ENCODE measurements around the gene SPRED2.

The SPRED2 gene

DNA sequence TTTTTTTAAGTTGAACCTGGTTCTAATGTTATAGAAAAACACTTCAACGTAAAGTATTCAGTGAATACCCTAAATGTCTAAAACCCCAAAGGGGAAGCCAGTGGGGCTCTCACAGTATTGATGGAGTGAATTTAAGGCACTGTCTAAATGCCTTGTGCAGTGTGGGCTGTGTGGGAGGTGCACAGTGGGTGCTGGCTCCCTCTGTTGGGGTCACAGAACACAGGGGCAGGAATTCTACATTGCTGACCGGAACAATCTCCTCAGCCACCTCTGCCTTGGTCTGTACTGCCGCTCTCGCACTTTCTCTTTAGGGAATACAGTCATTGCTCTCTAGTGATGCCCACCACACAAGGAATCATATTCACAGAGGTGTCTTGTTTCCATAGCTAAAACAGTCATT is 45.4 kb downstream of the SPRED2 start:
- DNase-seq (ENCODE audit: low read depth, low spot score): no peak

DNA sequence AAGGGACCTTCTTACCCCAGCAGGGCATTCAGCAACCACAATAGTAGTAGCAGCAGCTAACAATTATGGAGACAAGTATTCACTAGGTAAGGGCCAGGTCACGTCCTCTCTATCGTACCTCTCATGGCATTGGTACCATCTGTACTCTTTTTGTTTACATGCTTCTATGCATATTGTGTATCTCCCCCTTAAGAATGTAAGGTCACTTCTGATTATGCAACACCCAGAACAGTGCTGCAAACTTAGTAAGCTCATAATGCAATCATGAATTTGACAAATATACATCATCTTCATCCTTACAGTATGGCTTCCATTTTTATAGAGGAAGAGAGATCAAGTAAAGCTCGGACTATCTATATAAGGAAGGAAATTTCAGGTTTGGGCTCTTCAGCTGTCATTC is 46.1 kb downstream of the SPRED2 start:
- DNase-seq (ENCODE audit: low read depth, low spot score): no peak

- no peak for DNase-seq (ENCODE audit: low read depth, low spot score)
Observed at GRCh38 chr2:65383541-65384488, 48.6 kb downstream of the SPRED2 start.

DNA sequence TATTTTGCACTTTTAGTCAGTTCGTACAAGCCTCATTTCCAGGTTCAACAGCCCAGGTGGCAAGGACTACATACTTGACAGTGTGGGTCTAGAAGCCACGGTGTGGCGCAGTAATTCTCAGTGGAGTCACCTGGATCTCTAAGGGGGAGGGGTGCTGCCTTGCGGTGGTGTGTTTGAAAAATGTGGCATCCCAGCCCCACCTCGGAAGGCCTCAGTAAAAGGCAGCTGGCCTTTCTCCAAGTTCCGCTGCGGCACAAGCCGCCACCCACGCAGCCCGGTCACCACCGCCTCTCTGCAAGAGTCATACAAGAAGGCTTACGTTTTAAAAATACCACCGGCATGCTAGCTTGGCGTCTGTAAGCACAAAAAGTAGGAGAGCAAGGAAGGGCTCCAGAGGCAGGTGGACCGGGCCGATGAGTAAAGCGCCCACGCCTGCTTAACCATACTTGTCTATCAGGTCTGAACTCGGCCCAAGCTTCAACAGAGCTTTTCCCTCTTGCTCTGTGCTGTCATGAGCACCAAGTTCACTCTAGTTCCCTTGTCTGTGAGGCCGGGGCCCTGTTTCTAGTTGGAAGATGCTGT is 49.5 kb downstream of the SPRED2 start:
- DNase-seq (ENCODE audit: low read depth, low spot score): peak; percentile 97

DNA sequence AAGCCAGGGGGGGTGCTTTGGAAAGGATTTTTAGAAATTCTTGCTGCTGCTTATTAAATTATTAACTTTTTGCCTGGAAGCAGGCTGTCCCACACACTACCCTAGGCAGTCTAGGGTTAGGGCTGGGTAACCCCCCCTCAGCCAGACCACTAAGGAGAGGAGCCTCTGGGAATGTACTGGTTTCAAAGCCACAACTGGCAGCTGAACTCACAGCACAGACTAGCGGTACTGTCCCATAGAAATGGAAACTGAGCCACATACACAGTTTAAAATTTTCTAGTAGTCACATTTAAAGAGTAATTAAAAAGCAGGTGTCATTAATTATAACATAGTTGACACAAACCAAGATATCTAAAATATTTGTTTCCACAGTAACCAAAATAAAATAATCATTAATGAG is 50.1 kb downstream of the SPRED2 start:
- peak; percentile 41 for DNase-seq (ENCODE audit: low read depth, low spot score)

DNA sequence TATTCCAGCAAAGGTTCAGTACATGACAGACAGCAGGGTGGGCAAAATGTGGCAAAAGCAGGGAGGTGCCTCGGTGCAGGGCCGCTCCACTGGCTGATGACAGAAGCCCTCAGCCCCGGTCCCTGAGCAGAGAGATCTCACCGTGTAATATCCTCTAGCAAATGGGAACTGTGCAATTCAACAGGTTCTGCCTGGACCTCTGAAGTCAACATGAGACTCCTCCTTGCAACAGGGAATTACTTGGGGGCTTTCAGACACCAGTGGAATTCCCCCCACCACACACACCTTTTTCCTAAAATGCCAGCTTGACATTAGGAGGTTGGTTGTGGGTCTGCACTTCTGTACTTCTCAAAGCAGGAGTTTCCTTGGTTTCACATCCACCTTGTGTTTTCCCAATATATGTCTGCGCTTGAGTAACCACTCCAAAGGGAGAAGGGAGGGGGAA is 50.8 kb downstream of the SPRED2 start:
- DNase-seq (ENCODE audit: low read depth, low spot score): no peak

GRCh38 chr2:65380255-65380654 is 52.1 kb downstream of the SPRED2 start:
- DNase-seq (ENCODE audit: low read depth, low spot score): no peak

DNA sequence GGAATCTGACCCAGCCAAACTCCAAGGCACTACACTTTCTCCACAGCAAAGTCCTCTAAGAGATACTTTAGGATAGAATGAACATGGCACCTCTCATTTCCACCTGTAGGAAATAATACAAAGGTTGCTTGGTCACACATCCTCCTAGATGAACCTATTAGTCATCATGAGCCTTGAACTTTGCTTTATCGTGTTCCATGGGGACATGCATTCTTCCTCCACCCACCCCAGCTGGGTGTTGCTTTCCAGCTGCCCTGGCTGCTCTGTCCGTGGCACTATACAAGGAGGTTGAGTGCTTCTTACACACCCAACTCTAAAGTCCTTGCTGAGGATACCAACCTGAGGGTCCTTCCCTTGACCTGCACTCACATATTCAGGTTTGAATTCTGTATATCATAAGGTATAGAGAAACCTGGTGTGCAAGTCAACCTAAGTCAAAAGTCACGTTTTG is 52.7 kb downstream of the SPRED2 start:
- DNase-seq (ENCODE audit: low read depth, low spot score): no peak

- no peak for DNase-seq (ENCODE audit: low read depth, low spot score)
Observed at GRCh38 chr2:65379223-65379622, 53.2 kb downstream of the SPRED2 start.

DNA sequence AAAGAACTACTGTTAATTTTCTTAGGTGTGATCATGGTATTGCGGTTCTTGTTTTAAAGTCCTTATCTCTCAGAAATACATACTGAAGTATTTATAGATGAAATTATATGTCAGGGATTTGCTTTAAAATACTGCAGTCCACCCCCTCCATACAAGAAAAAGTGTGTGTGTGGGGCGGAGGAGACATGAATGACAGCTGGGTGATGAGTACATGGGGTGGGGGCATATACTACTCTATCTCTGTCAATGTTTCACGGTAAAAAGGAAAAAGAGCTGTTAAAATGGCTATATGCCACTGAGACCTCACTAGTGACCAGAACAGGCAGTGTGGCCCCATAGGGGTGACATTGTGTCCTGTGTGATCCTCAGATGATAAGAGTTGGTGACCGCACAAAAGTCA is 54.1 kb downstream of the SPRED2 start:
- no peak for DNase-seq (ENCODE audit: low read depth, low spot score)

GRCh38 chr2:65377556-65378192 is 54.7 kb downstream of the SPRED2 start:
- DNase-seq (ENCODE audit: low read depth, low spot score): peak; percentile 86

GRCh38 chr2:65375723-65376122 is 56.7 kb downstream of the SPRED2 start:
- DNase-seq (ENCODE audit: low read depth, low spot score): no peak

- DNase-seq (ENCODE audit: low read depth, low spot score): no peak
Observed at GRCh38 chr2:65374999-65375398, 57.4 kb downstream of the SPRED2 start.

GRCh38 chr2:65374575-65374974 is 57.8 kb downstream of the SPRED2 start:
- no peak for DNase-seq (ENCODE audit: low read depth, low spot score)

DNA sequence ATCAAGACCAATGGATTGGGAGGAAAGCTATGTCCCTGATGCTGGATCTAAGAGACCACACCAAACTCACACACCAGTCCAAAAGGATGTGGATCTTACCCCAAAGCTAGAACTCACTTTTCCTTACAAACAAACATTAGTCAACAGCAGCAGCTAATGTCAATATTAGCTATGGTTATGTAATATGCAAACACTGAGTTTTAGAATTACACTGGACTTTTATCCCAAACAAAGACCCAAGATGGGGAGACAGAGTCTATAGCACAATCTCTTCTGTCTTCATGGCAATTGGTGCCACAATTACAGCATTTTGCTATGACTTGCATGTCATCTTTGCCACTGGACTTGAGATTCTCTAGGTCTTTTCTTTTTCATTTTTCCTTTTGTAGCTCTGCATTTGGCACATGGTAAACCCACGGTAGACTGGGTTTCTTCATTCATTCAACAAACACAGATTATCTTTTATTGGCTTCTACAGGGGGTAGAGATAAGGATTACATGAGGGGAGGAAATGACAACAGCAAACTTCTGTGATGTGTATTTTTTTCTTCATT is 59.0 kb downstream of the SPRED2 start:
- no peak for DNase-seq (ENCODE audit: low read depth, low spot score)

GRCh38 chr2:65372619-65373018 is 59.8 kb downstream of the SPRED2 start:
- DNase-seq (ENCODE audit: low read depth, low spot score): no peak

DNA sequence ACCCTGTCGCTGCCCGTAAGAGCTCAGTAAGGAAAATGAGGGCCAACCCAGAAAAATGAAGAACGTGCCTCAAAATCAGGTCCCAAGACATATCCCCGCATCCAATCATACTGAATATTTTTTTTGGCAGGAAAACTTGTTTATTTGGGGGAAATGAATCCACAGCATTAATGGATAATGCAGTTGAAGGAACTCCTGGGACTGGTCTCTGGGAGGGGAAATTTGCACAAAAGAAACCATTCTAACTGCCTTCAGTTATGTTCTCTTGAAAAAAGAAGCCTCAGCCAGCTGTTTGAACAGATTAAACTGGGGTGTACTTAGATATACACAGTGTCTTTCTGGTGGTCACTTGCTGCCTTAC is 61.3 kb downstream of the SPRED2 start:
- no peak for DNase-seq (ENCODE audit: low read depth, low spot score)

DNA sequence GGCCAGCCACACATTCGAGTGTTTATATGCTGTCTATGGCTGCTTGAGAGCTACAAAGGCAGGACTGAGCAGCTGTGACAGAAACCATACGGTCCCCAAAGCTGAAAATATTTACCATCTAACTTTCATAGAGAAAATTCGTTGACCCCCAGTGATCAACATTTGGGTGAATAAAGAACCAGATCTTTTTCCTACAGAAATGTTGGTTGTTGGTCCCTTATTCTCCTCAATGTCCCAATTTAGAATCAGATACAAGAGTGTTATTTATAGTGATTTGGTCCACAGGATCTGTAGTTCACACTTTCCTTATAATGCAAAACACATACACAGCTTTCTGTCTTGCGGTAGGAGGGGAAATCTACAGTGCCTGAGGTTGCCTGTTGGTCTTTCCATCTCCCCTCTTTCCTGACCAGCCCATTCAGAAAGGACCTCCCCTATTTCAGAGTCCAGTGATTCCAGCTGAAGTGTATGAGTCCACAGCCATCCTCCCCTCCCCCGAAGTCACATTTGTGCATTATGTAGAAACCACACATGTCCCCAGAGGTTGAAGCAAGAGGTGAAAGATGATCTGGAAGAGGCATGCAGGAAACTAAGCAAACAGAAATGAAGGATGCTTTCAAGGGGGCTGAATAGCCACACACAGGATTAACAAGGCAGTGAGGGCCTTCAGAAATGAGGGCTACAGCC is 61.9 kb downstream of the SPRED2 start:
- no peak for DNase-seq (ENCODE audit: low read depth, low spot score)

- DNase-seq (ENCODE audit: low read depth, low spot score): no peak
Observed at GRCh38 chr2:65369980-65370379, 62.4 kb downstream of the SPRED2 start.

DNA sequence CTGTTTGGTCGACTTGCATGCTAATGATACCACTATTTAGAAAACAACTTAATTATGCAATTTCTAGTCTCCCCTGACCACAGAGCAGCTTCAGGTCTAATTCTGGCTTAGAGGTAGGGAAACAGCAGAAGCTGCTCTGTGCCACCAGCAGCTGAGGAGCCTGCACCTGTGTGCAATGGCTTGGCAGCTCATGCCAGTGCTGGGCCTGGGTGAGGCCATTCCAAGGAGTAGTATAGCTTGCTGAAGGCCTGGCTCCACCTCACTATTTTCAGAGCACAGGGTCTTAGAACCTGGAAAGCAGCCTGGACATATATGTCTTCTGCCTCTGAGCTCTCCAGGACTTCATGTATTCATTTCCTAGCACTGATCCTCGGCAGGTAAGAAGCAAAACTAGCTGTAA is 62.8 kb downstream of the SPRED2 start:
- DNase-seq (ENCODE audit: low read depth, low spot score): no peak

DNA sequence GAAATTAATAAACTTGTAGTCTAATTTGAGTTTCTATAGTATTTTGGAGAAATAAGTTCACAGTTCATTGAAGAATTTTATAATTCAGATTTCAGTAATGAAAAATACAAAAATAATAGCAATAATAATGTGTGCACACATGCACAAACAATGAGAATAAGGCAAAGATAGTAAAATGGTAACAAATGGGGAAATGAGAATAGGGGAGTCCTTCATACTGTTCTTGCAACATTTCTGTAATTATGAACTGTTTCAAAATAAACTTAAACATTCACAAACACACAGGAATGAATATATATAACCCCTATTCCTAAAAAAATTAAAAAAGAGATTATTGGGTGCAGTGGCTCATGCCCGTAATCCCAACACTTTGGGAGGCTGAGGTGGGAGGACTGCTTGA is 63.9 kb downstream of the SPRED2 start:
- no peak for DNase-seq (ENCODE audit: low read depth, low spot score)

GRCh38 chr2:65367524-65367923 is 64.9 kb downstream of the SPRED2 start:
- DNase-seq (ENCODE audit: low read depth, low spot score): peak; percentile 65

All from astrocyte of the hippocampus (primary cell).